Activated naive CD8-positive, alpha-beta T cell treated with anti-CD3 and anti-CD28 coated beads for 36 hours (primary cell): ENCODE results near the gene SOD3. TPM values are rescaled to one million over a fixed set of nuclear protein-coding genes. Genes with fewer than 3 reads are reported as not detected.

Experiments used
- DNase-seq: peaks from one replicate; pipeline ENCODE4 v3.0.0; 2021
- H3K27ac Mint-ChIP-seq: one replicate; pipeline ENCODE4 v1.8.0; 2022; ENCODE audit warnings: mild to moderate bottlenecking, moderate library complexity, mixed read lengths
- H3K27me3 Mint-ChIP-seq: one replicate; pipeline ENCODE4 v1.8.0; 2022; ENCODE audit warnings: mild to moderate bottlenecking, mixed read lengths
- H3K36me3 Mint-ChIP-seq: one replicate; pipeline ENCODE4 v1.8.0; 2021; ENCODE audit warnings: mild to moderate bottlenecking, mixed read lengths
- H3K4me1 Mint-ChIP-seq: one replicate; pipeline ENCODE4 v1.8.0; 2021; ENCODE audit warnings: mixed read lengths
- H3K4me3 Mint-ChIP-seq: one replicate; pipeline ENCODE4 v1.8.0; 2022; ENCODE audit warnings: mild to moderate bottlenecking, moderate library complexity, mixed read lengths
- H3K9me3 Mint-ChIP-seq: one replicate; pipeline ENCODE4 v1.8.0; 2022; ENCODE audit warnings: mixed read lengths
- total RNA-seq, 2 experiments: library from RNA; stranded (reverse); gene quantifications; one replicate each; pipeline ENCODE4 v1.2.3, GENCODE V29; 2021

SOD3 gene
- total RNA-seq, 2 experiments from 2014 or later, result not detected

- H3K36me3 Mint-ChIP-seq, result no peaks in the 10 kb centered on the region
- H3K27ac Mint-ChIP-seq, result no peak overlapping the region
- H3K4me3 Mint-ChIP-seq, result no peak overlapping the region
- peaks cover 17% of the 10 kb centered on the region for H3K27me3 Mint-ChIP-seq
- H3K4me1 Mint-ChIP-seq, result no peaks in the 10 kb centered on the region
- DNase-seq, result no peak
- no peaks in the 10 kb centered on the region for H3K9me3 Mint-ChIP-seq
These were observed 11.0 kb downstream of the SOD3 start for GRCh38 chr4:24806206-24806990.

GRCh38 chr4:24807611-24808010, 12.2 kb downstream of the SOD3 start:
- H3K9me3 Mint-ChIP-seq, result peaks cover 3% of the 10 kb centered on the region
- H3K27ac Mint-ChIP-seq, result no peak overlapping the region
- no peaks in the 10 kb centered on the region for H3K4me1 Mint-ChIP-seq
- no peak overlapping the region for H3K4me3 Mint-ChIP-seq
- no peaks in the 10 kb centered on the region for H3K36me3 Mint-ChIP-seq
- DNase-seq, result no peak
- H3K27me3 Mint-ChIP-seq, result peaks cover 8% of the 10 kb centered on the region

GRCh38 chr4:24808261-24808660, 12.9 kb downstream of the SOD3 start:
- no peak for DNase-seq
- no peak overlapping the region for H3K4me3 Mint-ChIP-seq
- no peak overlapping the region for H3K27ac Mint-ChIP-seq
- H3K9me3 Mint-ChIP-seq, result peaks cover 3% of the 10 kb centered on the region
- no peaks in the 10 kb centered on the region for H3K36me3 Mint-ChIP-seq
- H3K27me3 Mint-ChIP-seq, result peaks cover 8% of the 10 kb centered on the region
- no peaks in the 10 kb centered on the region for H3K4me1 Mint-ChIP-seq

GRCh38 chr4:24808955-24809354, 13.6 kb downstream of the SOD3 start:
- H3K9me3 Mint-ChIP-seq, result peaks cover 3% of the 10 kb centered on the region
- DNase-seq, result no peak
- H3K36me3 Mint-ChIP-seq, result no peaks in the 10 kb centered on the region
- H3K27me3 Mint-ChIP-seq, result peaks cover 4% of the 10 kb centered on the region
- H3K4me3 Mint-ChIP-seq, result no peak overlapping the region
- no peaks in the 10 kb centered on the region for H3K4me1 Mint-ChIP-seq
- no peak overlapping the region for H3K27ac Mint-ChIP-seq

GRCh38 chr4:24809376-24809775, 14.0 kb downstream of the SOD3 start:
- no peak overlapping the region for H3K27ac Mint-ChIP-seq
- DNase-seq, result no peak
- H3K4me3 Mint-ChIP-seq, result no peak overlapping the region
- H3K9me3 Mint-ChIP-seq, result peaks cover 3% of the 10 kb centered on the region
- peaks cover 3% of the 10 kb centered on the region for H3K27me3 Mint-ChIP-seq
- H3K36me3 Mint-ChIP-seq, result no peaks in the 10 kb centered on the region
- H3K4me1 Mint-ChIP-seq, result no peaks in the 10 kb centered on the region

- Mint-ChIP-seq H3K27ac (no peak overlapping the region), H3K4me3 (no peak overlapping the region), H3K27me3 (no peaks in the 10 kb centered on the region), H3K9me3 (peaks cover 3% of the 10 kb centered on the region), H3K36me3 (no peaks in the 10 kb centered on the region), H3K4me1 (no peaks in the 10 kb centered on the region)
- DNase-seq, result no peak
These were observed 14.5 kb downstream of the SOD3 start for GRCh38 chr4:24809815-24810405.

GRCh38 chr4:24810871-24811631, 15.7 kb downstream of the SOD3 start:
- Mint-ChIP-seq H3K27ac (no peak overlapping the region), H3K9me3 (peaks cover 3% of the 10 kb centered on the region), H3K4me3 (no peak overlapping the region), H3K4me1 (no peaks in the 10 kb centered on the region), H3K36me3 (no peaks in the 10 kb centered on the region), H3K27me3 (no peaks in the 10 kb centered on the region)
- no peak for DNase-seq

GRCh38 chr4:24813732-24814131, 18.4 kb downstream of the SOD3 start:
- peaks cover 3% of the 10 kb centered on the region for H3K9me3 Mint-ChIP-seq
- DNase-seq, result no peak
- no peaks in the 10 kb centered on the region for H3K36me3 Mint-ChIP-seq
- H3K4me1 Mint-ChIP-seq, result no peaks in the 10 kb centered on the region
- no peak overlapping the region for H3K4me3 Mint-ChIP-seq
- no peaks in the 10 kb centered on the region for H3K27me3 Mint-ChIP-seq
- no peak overlapping the region for H3K27ac Mint-ChIP-seq

GRCh38 chr4:24816797-24817196, 21.4 kb downstream of the SOD3 start:
- peaks cover 3% of the 10 kb centered on the region for H3K9me3 Mint-ChIP-seq
- no peak overlapping the region for H3K27ac Mint-ChIP-seq
- no peaks in the 10 kb centered on the region for H3K4me1 Mint-ChIP-seq
- no peaks in the 10 kb centered on the region for H3K27me3 Mint-ChIP-seq
- H3K36me3 Mint-ChIP-seq, result no peaks in the 10 kb centered on the region
- DNase-seq, result no peak
- no peak overlapping the region for H3K4me3 Mint-ChIP-seq

- no peaks in the 10 kb centered on the region for H3K9me3 Mint-ChIP-seq
- no peak overlapping the region for H3K27ac Mint-ChIP-seq
- H3K27me3 Mint-ChIP-seq, result no peaks in the 10 kb centered on the region
- H3K36me3 Mint-ChIP-seq, result no peaks in the 10 kb centered on the region
- H3K4me3 Mint-ChIP-seq, result no peak overlapping the region
- no peaks in the 10 kb centered on the region for H3K4me1 Mint-ChIP-seq
- no peak for DNase-seq
These were observed 25.2 kb downstream of the SOD3 start for GRCh38 chr4:24820541-24820940.

- Mint-ChIP-seq H3K4me1 (no peaks in the 10 kb centered on the region), H3K9me3 (no peaks in the 10 kb centered on the region), H3K36me3 (no peaks in the 10 kb centered on the region), H3K27ac (no peak overlapping the region), H3K4me3 (no peak overlapping the region), H3K27me3 (peaks cover 9% of the 10 kb centered on the region)
- no peak for DNase-seq
These were observed 29.3 kb downstream of the SOD3 start for GRCh38 chr4:24824720-24825119.

- H3K4me1 Mint-ChIP-seq, result no peaks in the 10 kb centered on the region
- DNase-seq, result no peak
- no peaks in the 10 kb centered on the region for H3K36me3 Mint-ChIP-seq
- H3K27ac Mint-ChIP-seq, result no peak overlapping the region
- H3K4me3 Mint-ChIP-seq, result no peak overlapping the region
- no peaks in the 10 kb centered on the region for H3K9me3 Mint-ChIP-seq
- H3K27me3 Mint-ChIP-seq, result peaks cover 5% of the 10 kb centered on the region
These were observed 36.3 kb downstream of the SOD3 start for GRCh38 chr4:24831637-24832036.

GRCh38 chr4:24835696-24836095, 40.3 kb downstream of the SOD3 start:
- H3K4me3 Mint-ChIP-seq, result no peak overlapping the region
- no peaks in the 10 kb centered on the region for H3K9me3 Mint-ChIP-seq
- no peaks in the 10 kb centered on the region for H3K36me3 Mint-ChIP-seq
- H3K4me1 Mint-ChIP-seq, result no peaks in the 10 kb centered on the region
- no peak for DNase-seq
- H3K27ac Mint-ChIP-seq, result no peak overlapping the region
- no peaks in the 10 kb centered on the region for H3K27me3 Mint-ChIP-seq

- H3K4me3 Mint-ChIP-seq, result no peak overlapping the region
- H3K36me3 Mint-ChIP-seq, result no peaks in the 10 kb centered on the region
- no peaks in the 10 kb centered on the region for H3K4me1 Mint-ChIP-seq
- H3K27me3 Mint-ChIP-seq, result no peaks in the 10 kb centered on the region
- no peak overlapping the region for H3K27ac Mint-ChIP-seq
- DNase-seq, result no peak
- no peaks in the 10 kb centered on the region for H3K9me3 Mint-ChIP-seq
These were observed 41.4 kb downstream of the SOD3 start for GRCh38 chr4:24836661-24837242.

- Mint-ChIP-seq H3K36me3 (no peaks in the 10 kb centered on the region), H3K4me3 (no peak overlapping the region), H3K27me3 (no peaks in the 10 kb centered on the region), H3K27ac (no peak overlapping the region), H3K9me3 (no peaks in the 10 kb centered on the region), H3K4me1 (no peaks in the 10 kb centered on the region)
- DNase-seq, result no peak
These were observed 42.0 kb downstream of the SOD3 start for GRCh38 chr4:24837336-24837735.
